Measurements from ENCODE around the gene GP1BB. TPM values are rescaled to one million over a fixed set of nuclear protein-coding genes. Genes with fewer than 3 reads are reported as not detected.

The GP1BB gene
- total RNA-seq, 1 experiment from 2014 or later, result 3.6 TPM

GRCh38 chr22:19720999-19721329 lies 2.4 kb upstream of the GP1BB start:
- POLR2A ChIA-PET, result no interaction called here
- TF ChIP-seq CTCF (IDR thresholded peaks at IDR 0.05) (no peak), POLR2AphosphoS5 (IDR thresholded peaks at IDR 0.05; ENCODE audit: low read depth, low read length) (no peak), TCF7L2 (IDR thresholded peaks at IDR 0.05; ENCODE audit: low read depth, low read length) (no peak), SIN3A (IDR thresholded peaks at IDR 0.05; ENCODE audit: borderline replicate concordance, insufficient read depth, low read depth, low read length) (no peak), REST (IDR thresholded peaks at IDR 0.05; ENCODE audit: insufficient read depth in 1 of 2, low read depth in 2 of 2, low read length in 1 of 2) (no peak)
- intact Hi-C loops (cut with micrococcal nuclease; ENCODE audit: unreplicated experiment), result no loop called here

GRCh38 chr22:19721330-19722177 lies 1.8 kb upstream of the GP1BB start:
- no peaks in the 10 kb centered on the region for H3K36me3 ChIP-seq (ENCODE audit: control insufficient read depth, insufficient read depth, low read length)
- no peaks in the 10 kb centered on the region for H3K9me3 ChIP-seq (ENCODE audit: control insufficient read depth, insufficient read depth, low read depth, low read length)
- in situ Hi-C loops (cut with HindIII; ENCODE audit: low pct_unique_long_range_greater_than_20kb, low sequenced_read_pairs) (no loop called here), intact Hi-C loops (cut with micrococcal nuclease; ENCODE audit: unreplicated experiment) (no loop called here)
- TF ChIP-seq TCF7L2 (IDR thresholded peaks at IDR 0.05; ENCODE audit: low read depth, low read length) (no peak), POLR2AphosphoS5 (IDR thresholded peaks at IDR 0.05; ENCODE audit: low read depth, low read length) (no peak), REST (IDR thresholded peaks at IDR 0.05; ENCODE audit: insufficient read depth in 1 of 2, low read depth in 2 of 2, low read length in 1 of 2) (no peak), SIN3A (IDR thresholded peaks at IDR 0.05; ENCODE audit: borderline replicate concordance, insufficient read depth, low read depth, low read length) (no peak), CTCF (IDR thresholded peaks at IDR 0.05) (no peak)
- H3K4me1 ChIP-seq (ENCODE audit: control insufficient read depth, insufficient read depth, low read length), result 0 out of 2 replicates have a peak, but pooled peaks cover 3% of the 10 kb centered on the region
- H3K4me3 ChIP-seq (ENCODE audit: low read depth in 2 of 2, low read length in 2 of 2), result no peak overlapping the region
- no peak overlapping the region for H3K27ac ChIP-seq (ENCODE audit: low read length)
- no TSS peak for BruUV-seq (replicated peaks)
- ChIA-PET CTCF (no interaction called here), POLR2A (no interaction called here)
- DNase-seq (ENCODE audit: low read depth, low spot score) (no peak), ATAC-seq (no peak)
- H3K27me3 ChIP-seq (ENCODE audit: control insufficient read depth, insufficient read depth, low read length), result no peaks in the 10 kb centered on the region

More at GRCh38 chr22:19720999-19721329, 2.4 kb upstream of the GP1BB start:
- ATAC-seq (no peak), DNase-seq (ENCODE audit: low read depth, low spot score) (no peak)
- H3K27me3 ChIP-seq (ENCODE audit: control insufficient read depth, insufficient read depth, low read length), result no peaks in the 10 kb centered on the region
- no peaks in the 10 kb centered on the region for H3K36me3 ChIP-seq (ENCODE audit: control insufficient read depth, insufficient read depth, low read length)
- H3K27ac ChIP-seq (ENCODE audit: low read length), result no peak overlapping the region
- no peak overlapping the region for H3K4me3 ChIP-seq (ENCODE audit: low read depth in 2 of 2, low read length in 2 of 2)
- 0 out of 2 replicates have a peak, but pooled peaks cover 3% of the 10 kb centered on the region for H3K4me1 ChIP-seq (ENCODE audit: control insufficient read depth, insufficient read depth, low read length)
- BruUV-seq (replicated peaks), result no TSS peak
- H3K9me3 ChIP-seq (ENCODE audit: control insufficient read depth, insufficient read depth, low read depth, low read length), result no peaks in the 10 kb centered on the region
- in situ Hi-C loops (cut with HindIII; ENCODE audit: low pct_unique_long_range_greater_than_20kb, low sequenced_read_pairs), result no loop called here
- CTCF ChIA-PET, result interaction anchor here (1.4 kb wide), 1 partner anchor 9 kb away, joined by 4 read pairs; no protein-coding TSS in a partner anchor
